ENCODE results near the gene SPTLC2. TPM values are rescaled to one million over a fixed set of nuclear protein-coding genes. Genes with fewer than 3 reads are reported as not detected.

The SPTLC2 gene
- total RNA-seq, 1 experiment from 2014 or later: 32.6 TPM

DNA sequence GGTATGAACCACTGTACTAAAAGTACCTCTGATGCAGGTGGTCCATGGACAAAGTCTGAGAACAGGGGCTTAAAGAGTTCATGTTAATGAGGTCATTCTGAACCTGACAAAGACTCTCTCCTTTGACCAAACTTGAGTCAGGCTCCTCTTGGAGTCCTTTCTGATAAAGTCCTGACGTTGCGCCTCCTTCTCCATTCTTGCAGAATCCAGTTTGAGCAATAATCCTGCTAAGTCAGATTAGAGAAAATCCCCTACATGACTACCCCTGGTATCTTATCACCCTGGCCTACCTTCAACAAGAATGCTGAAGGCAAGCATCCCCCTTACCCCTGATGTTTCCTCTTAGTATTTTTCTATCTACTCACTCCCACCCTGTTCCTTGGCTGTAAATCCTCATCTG lies 71.9 kb downstream of the SPTLC2 start:
- Histone ChIP-seq H3K18ac (ENCODE audit: insufficient read length, low read depth, low read length) (no peak overlapping the region), H3K9ac (ENCODE audit: extremely low read depth, insufficient read length, low read length) (no peak overlapping the region), H2BK20ac (ENCODE audit: low read depth, low read length, poor library complexity, severe bottlenecking) (no peak overlapping the region), H4K91ac (ENCODE audit: insufficient read length, low read depth, low read length) (no peak overlapping the region), H2BK12ac (ENCODE audit: insufficient read length, low read depth, low read length) (no peak overlapping the region), H2BK120ac (ENCODE audit: low read depth, low read length, poor library complexity, severe bottlenecking) (no peak overlapping the region), H3K4ac (ENCODE audit: low read depth, low read length) (no peak overlapping the region), H3K4me2 (ENCODE audit: insufficient read depth, insufficient read length, low read length) (no peak overlapping the region), H2AK5ac (ENCODE audit: insufficient read length, low read length) (no peak overlapping the region), H2BK5ac (ENCODE audit: insufficient read length, low read length) (no peak overlapping the region), H4K20me1 (ENCODE audit: control insufficient read depth, insufficient read depth, insufficient read length) (no peaks in the 10 kb centered on the region), H3K4me1 (ENCODE audit: insufficient read depth, low read length) (no peaks in the 10 kb centered on the region), H3K79me2 (ENCODE audit: insufficient read depth, low read length) (no peaks in the 10 kb centered on the region), H4K5ac (ENCODE audit: insufficient read length, low read depth, low read length) (no peak overlapping the region), H4K8ac (replicated peaks; ENCODE audit: insufficient read length, low read depth, low read length) (no peak overlapping the region), H2BK15ac (ENCODE audit: low read depth, low read length) (no peak overlapping the region), H3K14ac (ENCODE audit: insufficient read depth, low read length) (no peak overlapping the region), H3K27ac (ENCODE audit: insufficient read length, low read depth, low read length) (no peak overlapping the region), H3K27me3 (ENCODE audit: insufficient read depth, low read length) (no peaks in the 10 kb centered on the region; the same call in 1 of the 2 replicates), H3K56ac (ENCODE audit: insufficient read length, low read depth, low read length) (no peak overlapping the region), H3T11ph (ENCODE audit: low read length) (no peak overlapping the region), H3K79me1 (ENCODE audit: insufficient read depth, low read depth, low read length, poor library complexity, severe bottlenecking) (no peaks in the 10 kb centered on the region), H2AFZ (ENCODE audit: low read length) (no peak overlapping the region), H3K9me3 (ENCODE audit: control insufficient read depth, low read depth, low read length) (no peaks in the 10 kb centered on the region), H3K23ac (ENCODE audit: insufficient read length, low read depth, low read length) (no peak overlapping the region), H3K23me2 (ENCODE audit: insufficient read length, low read depth, low read length, poor library complexity, severe bottlenecking) (no peaks in the 10 kb centered on the region)
- no peaks in the 10 kb centered on the region for H3K9me3 Mint-ChIP-seq
- H3K27me3 Mint-ChIP-seq (ENCODE audit: low read depth): no peaks in the 10 kb centered on the region
- WGBS (ENCODE audit: extremely low coverage, insufficient read length, low lambda C conversion rate): no CpG with 5 or more reads among the region's 2 CpGs
- 0 out of 7 replicates have a peak overlapping the region, but pooled peaks of 1 of the 3 experiments have one; percentile 36 for H3K27ac Mint-ChIP-seq
- peaks cover 2 to 4% of the 10 kb centered on the region in 2 experiments for H3K4me1 Mint-ChIP-seq
- H3K4me3 Mint-ChIP-seq: no peak overlapping the region
- peaks cover 0 to 36% (median 20%) of the 10 kb centered on the region in 3 experiments; a peak in 6 of 7 replicates for H3K36me3 Mint-ChIP-seq (ENCODE audit: insufficient read depth in 1 of 3, low read depth in 3 of 3)
- DNase-seq: no peak
- TF ChIP-seq, protein P1, sequence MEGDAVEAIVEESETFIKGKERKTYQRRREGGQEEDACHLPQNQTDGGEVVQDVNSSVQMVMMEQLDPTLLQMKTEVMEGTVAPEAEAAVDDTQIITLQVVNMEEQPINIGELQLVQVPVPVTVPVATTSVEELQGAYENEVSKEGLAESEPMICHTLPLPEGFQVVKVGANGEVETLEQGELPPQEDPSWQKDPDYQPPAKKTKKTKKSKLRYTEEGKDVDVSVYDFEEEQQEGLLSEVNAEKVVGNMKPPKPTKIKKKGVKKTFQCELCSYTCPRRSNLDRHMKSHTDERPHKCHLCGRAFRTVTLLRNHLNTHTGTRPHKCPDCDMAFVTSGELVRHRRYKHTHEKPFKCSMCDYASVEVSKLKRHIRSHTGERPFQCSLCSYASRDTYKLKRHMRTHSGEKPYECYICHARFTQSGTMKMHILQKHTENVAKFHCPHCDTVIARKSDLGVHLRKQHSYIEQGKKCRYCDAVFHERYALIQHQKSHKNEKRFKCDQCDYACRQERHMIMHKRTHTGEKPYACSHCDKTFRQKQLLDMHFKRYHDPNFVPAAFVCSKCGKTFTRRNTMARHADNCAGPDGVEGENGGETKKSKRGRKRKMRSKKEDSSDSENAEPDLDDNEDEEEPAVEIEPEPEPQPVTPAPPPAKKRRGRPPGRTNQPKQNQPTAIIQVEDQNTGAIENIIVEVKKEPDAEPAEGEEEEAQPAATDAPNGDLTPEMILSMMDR (conservative IDR thresholded peaks at IDR 0.05): no peak
